Measurements from ENCODE around the gene ADAM29.
"Not testable (repeated sequence)": the region's sequence is repeated elsewhere in the genome, so short reads cannot be mapped to it uniquely, and the experiment has no call there.

The ADAM29 gene

GRCh38 chr4:174948826-174949225 lies 30.7 kb downstream of the ADAM29 start:
- no peak for DNase-seq (ENCODE audit: low read depth in 2 of 2)

GRCh38 chr4:174972911-174973310 lies 54.8 kb downstream of the ADAM29 start:
- DNase-seq (ENCODE audit: low read depth in 2 of 2) = no peak

- DNase-seq (ENCODE audit: low read depth in 2 of 2) = no peak
These were observed 55.2 kb downstream of the ADAM29 start for GRCh38 chr4:174973336-174973735.

GRCh38 chr4:174983128-174983750 lies 65.1 kb downstream of the ADAM29 start:
- no peak for DNase-seq (ENCODE audit: low read depth in 2 of 2)

- DNase-seq (ENCODE audit: low read depth in 2 of 2) = not testable (repeated sequence)
These were observed 65.7 kb downstream of the ADAM29 start for GRCh38 chr4:174983870-174984269.

GRCh38 chr4:174989791-174990190 lies 71.6 kb downstream of the ADAM29 start:
- no peak for DNase-seq (ENCODE audit: low read depth in 2 of 2)

- no peak for DNase-seq (ENCODE audit: low read depth in 2 of 2)
These were observed 75.8 kb downstream of the ADAM29 start for GRCh38 chr4:174993916-174994315.

- no peak for DNase-seq (ENCODE audit: low read depth in 2 of 2)
These were observed 77.9 kb downstream of the ADAM29 start for GRCh38 chr4:174996079-174996478.

- no peak for DNase-seq (ENCODE audit: low read depth in 2 of 2)
These were observed 81.2 kb downstream of the ADAM29 start for GRCh38 chr4:174999407-174999806.

GRCh38 chr4:175017751-175018150 lies 99.6 kb downstream of the ADAM29 start:
- no peak for DNase-seq (ENCODE audit: low read depth in 2 of 2)

GRCh38 chr4:175019447-175019846 lies 101.3 kb downstream of the ADAM29 start:
- not testable (repeated sequence) for DNase-seq (ENCODE audit: low read depth in 2 of 2)

All from stimulated activated CD8-positive, alpha-beta memory T cell treated with anti-CD3 and anti-CD28 coated beads, Interleukin-7, amount 100 ng/mL, for 1 hour (primary cell).